ENCODE measurements around the gene SPC25.

Gene SPC25

DNA sequence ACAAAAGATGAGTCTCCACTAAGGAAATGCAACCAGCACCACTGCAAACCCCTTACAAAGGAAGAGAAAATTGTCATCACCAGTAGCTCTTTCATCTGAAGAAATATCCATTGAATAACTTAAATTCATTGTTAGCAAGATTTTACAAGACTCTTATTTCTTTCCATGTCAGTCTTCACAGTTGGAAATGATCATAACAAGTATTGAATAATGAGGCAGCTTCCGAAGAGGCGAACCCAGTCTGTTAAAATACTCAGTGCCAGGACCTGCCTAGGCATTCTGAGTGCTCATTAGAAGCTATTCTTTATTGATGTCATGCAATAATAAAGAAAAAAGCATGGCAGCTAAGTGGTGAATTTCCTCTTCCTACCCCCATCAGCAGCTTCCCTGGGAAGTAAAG lies 54.3 kb downstream of the SPC25 start:
- no peak for DNase-seq

GRCh38 chr2:168831662-168832061 lies 58.6 kb downstream of the SPC25 start:
- no peak for DNase-seq

DNA sequence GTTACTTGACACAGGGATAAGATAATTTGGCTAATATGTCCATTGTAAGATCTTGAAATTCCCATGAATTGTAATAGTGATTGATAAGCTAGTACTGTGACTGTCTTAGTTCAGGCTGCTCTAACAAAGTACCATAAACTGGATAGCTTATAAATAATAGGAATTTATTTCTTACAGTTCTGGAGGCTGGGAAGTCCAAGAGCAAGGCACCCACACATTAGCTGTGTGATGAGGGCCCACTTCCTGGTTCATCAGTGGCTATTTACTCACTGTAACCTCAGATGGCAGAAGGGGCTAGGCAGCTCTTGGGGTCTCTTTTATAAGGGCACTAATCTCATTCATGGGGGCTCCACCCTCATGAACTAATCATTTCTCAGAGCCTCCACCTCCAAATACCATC lies 59.3 kb downstream of the SPC25 start:
- DNase-seq, result no peak

- DNase-seq, result no peak
Measured at GRCh38 chr2:168825126-168825525, 65.1 kb downstream of the SPC25 start.

DNA sequence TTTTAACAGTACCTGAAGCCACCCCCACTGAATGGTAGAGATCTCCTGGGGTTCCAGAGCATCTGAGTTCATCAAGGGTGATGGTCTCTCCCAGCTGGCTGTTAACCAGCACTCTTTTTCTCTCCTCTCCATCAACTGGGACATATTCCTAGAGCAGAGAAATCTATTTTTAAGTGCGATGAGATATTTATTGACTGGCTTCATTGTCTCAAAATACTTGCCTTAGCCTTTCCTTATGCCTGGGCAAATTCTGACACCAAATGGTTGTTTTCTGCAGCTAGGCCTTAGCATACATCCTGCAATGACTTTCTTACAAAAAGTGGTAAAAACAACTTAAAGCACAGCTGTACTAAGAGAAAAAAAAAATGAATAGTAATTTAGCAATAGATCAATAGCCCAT lies 68.2 kb downstream of the SPC25 start:
- DNase-seq, result no peak

DNA sequence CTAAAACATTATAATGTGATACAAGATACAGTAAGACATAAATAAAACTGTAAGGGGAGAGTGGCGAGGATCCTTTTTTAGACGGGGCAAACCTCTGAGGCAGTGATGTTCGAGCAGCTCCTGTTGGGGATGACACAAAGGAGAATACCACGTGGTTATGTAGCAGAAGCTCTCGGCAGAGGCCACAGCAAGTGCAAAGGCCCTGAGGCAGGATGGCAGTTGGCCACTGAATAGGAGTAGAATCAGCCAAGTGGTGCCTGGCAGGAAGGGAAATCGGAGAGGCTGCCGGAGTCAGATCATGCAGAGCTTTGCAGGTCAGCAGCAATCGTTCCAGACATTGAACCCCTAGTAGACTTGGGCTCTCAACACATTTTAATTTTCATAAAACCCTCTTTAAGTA lies 68.7 kb downstream of the SPC25 start:
- no peak for DNase-seq

Data from NCI-H2081 treated with DMSO at 0.1 percent for 48 hours (cell line).